ENCODE measurements around the gene ATP8B4. TPM values are rescaled to one million over a fixed set of nuclear protein-coding genes. Genes with fewer than 3 reads are reported as not detected.
"Not testable (repeated sequence)": the region's sequence is repeated elsewhere in the genome, so short reads cannot be mapped to it uniquely, and the experiment has no call there.

Gene ATP8B4
- total RNA-seq, 1 experiment from 2014 or later: not detected

DNA sequence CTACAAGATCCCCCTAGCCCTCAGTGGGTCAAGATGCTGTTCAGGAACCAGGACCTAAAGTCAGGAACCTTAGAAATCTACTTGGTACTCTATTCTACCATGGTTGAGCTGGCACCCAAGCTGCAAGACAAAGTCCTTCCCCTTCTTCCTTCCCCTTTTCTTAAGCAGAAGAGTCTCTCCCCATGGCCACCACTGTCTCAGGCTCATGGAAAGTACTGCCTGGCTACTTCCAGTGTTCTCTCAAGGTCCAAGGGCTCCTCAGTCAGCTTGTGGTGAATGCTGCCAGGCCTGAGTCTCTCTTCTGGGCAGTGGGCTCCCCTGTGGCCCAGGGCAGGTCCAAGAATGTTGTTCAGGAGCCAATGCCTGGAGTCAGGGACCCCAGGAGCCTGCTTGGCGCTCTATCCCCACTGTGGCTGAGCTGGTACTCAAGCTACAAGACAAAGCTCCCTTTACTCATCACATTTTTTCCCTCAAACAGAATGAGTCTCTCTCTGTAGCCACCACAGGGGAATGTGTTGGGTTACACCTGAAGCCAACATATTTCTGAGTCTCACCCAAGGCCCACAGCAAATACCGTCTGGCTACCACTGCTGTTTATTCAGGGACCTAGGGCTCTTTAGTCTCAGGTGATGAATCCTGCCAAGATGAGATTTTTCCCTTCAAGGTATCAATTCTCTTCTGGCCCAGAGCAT lies 44.8 kb upstream of the ATP8B4 start:
- H2AFZ ChIP-seq (ENCODE audit: low read length): no peak overlapping the region
- H3K27me3 ChIP-seq (ENCODE audit: low read length): no peaks in the 10 kb centered on the region
- no peaks in the 10 kb centered on the region; the same call in 1 of the 2 replicates for H3K4me1 ChIP-seq (ENCODE audit: insufficient read depth, low read length)
- DNase-seq (no peak), ATAC-seq (no peak)
- intact Hi-C loops (cut with micrococcal nuclease): no loop called here
- H3K79me2 ChIP-seq (ENCODE audit: low read length): no peaks in the 10 kb centered on the region
- no peak overlapping the region for H3K27ac ChIP-seq (ENCODE audit: low read length)
- H3K36me3 ChIP-seq (ENCODE audit: low read depth, low read length): no peaks in the 10 kb centered on the region
- H3K9ac ChIP-seq (ENCODE audit: low read length): no peak overlapping the region
- no TSS peak for BruUV-seq (replicated peaks)
- no peaks in the 10 kb centered on the region for H3K9me2 ChIP-seq (replicated peaks; ENCODE audit: low read length)
- H3F3A ChIP-seq (ENCODE audit: low read length, unreplicated experiment): no peaks in the 10 kb centered on the region
- ChIA-PET CTCF (no interaction called here), POLR2A (ENCODE audit: unreplicated experiment) (no interaction called here)
- no peak overlapping the region for H3K4me3 ChIP-seq (ENCODE audit: low read length)
- H3K4me2 ChIP-seq (ENCODE audit: low read length): no peak overlapping the region
- no peaks in the 10 kb centered on the region for H3K9me3 ChIP-seq (ENCODE audit: low read length)
- H4K20me1 ChIP-seq (ENCODE audit: low read length): no peaks in the 10 kb centered on the region
- TF ChIP-seq EZH2 (IDR thresholded peaks at IDR 0.05; ENCODE audit: low read length, unreplicated experiment): no peak
- TF ChIP-seq, protein P1, sequence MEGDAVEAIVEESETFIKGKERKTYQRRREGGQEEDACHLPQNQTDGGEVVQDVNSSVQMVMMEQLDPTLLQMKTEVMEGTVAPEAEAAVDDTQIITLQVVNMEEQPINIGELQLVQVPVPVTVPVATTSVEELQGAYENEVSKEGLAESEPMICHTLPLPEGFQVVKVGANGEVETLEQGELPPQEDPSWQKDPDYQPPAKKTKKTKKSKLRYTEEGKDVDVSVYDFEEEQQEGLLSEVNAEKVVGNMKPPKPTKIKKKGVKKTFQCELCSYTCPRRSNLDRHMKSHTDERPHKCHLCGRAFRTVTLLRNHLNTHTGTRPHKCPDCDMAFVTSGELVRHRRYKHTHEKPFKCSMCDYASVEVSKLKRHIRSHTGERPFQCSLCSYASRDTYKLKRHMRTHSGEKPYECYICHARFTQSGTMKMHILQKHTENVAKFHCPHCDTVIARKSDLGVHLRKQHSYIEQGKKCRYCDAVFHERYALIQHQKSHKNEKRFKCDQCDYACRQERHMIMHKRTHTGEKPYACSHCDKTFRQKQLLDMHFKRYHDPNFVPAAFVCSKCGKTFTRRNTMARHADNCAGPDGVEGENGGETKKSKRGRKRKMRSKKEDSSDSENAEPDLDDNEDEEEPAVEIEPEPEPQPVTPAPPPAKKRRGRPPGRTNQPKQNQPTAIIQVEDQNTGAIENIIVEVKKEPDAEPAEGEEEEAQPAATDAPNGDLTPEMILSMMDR (conservative IDR thresholded peaks at IDR 0.05; ENCODE audit: low read depth, low read length): no peak
- no peak for TF ChIP-seq EZH2phosphoT487 (IDR thresholded peaks at IDR 0.05; ENCODE audit: borderline replicate concordance, low read length)

DNA sequence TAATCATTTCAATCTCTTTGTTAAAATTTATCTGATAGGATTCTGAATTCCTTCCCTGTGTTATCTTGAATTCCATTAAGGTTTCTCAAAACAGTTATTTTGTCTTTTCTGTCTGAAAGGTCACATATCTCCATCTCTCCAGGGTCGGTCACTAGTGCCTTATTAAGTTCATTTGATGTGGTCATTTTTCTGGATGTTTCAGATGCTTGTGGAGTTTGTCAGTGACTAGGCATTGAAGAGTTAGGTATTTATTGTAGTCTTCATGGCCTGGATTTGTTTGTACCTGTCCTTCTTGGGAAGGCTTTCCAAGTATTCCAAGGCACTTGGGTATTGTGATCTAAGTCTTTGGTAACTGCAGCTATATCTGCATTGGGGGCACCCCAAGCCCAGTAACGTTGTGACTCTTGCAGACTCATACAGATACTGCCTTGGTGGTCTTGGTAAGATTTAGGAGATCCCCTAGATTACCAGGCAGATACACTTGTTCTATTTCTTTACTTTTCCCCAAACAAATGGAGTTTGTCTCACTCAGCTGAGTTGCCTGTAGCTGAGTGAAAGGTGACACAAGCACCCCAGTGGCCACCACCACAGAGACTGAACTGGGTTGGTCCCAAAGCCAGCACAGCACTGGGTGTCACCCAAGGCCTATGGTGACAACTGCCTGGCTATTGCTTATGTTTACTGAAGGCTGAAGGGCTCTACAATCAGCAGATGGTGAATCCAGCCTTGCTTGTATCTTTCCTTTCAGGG lies 44.1 kb upstream of the ATP8B4 start:
- BruUV-seq (replicated peaks): no TSS peak
- Histone ChIP-seq H3K27ac (ENCODE audit: low read length) (no peak overlapping the region), H3F3A (ENCODE audit: low read length, unreplicated experiment) (no peaks in the 10 kb centered on the region), H3K9ac (ENCODE audit: low read length) (no peak overlapping the region), H3K4me3 (ENCODE audit: low read length) (no peak overlapping the region), H3K36me3 (ENCODE audit: low read depth, low read length) (no peaks in the 10 kb centered on the region), H3K27me3 (ENCODE audit: low read length) (no peaks in the 10 kb centered on the region), H4K20me1 (ENCODE audit: low read length) (no peaks in the 10 kb centered on the region), H3K4me1 (ENCODE audit: insufficient read depth, low read length) (no peaks in the 10 kb centered on the region; the same call in 1 of the 2 replicates), H3K79me2 (ENCODE audit: low read length) (no peaks in the 10 kb centered on the region), H3K4me2 (ENCODE audit: low read length) (no peak overlapping the region), H2AFZ (ENCODE audit: low read length) (no peak overlapping the region), H3K9me3 (ENCODE audit: low read length) (no peaks in the 10 kb centered on the region), H3K9me2 (replicated peaks; ENCODE audit: low read length) (no peaks in the 10 kb centered on the region)
- TF ChIP-seq EZH2 (IDR thresholded peaks at IDR 0.05; ENCODE audit: low read length, unreplicated experiment) (no peak), EZH2phosphoT487 (IDR thresholded peaks at IDR 0.05; ENCODE audit: borderline replicate concordance, low read length) (no peak)
- TF ChIP-seq, protein P1 (conservative IDR thresholded peaks at IDR 0.05; ENCODE audit: low read depth, low read length): no peak
- DNase-seq: no peak
- ATAC-seq: no peak
- ChIA-PET CTCF (no interaction called here), POLR2A (ENCODE audit: unreplicated experiment) (no interaction called here)
- intact Hi-C loops (cut with micrococcal nuclease): no loop called here

DNA sequence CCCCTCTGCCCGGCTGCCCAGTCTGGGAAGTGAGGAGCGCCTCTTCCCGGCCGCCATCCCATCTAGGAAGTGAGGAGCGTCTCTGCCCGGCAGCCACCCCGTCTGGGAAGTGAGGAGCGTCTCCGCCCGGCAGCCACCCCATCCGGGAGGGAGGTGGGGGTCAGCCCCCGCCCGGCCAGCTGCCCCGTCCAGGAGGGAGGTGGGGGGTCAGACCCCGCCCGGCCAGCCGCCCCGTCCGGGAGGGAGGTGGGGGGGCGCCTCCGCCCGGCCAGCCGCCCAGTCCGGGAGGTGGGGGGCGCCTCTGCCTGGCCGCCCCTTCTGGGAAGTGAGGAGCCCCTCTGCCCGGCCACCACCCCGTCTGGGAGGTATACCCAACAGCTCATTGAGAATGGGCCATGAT lies 39.2 kb upstream of the ATP8B4 start:
- CTCF ChIA-PET; intact Hi-C loops (cut with micrococcal nuclease); ATAC-seq: not testable (repeated sequence)

More for the DNA sequence above, 39.2 kb upstream of the ATP8B4 start:
- H3F3A ChIP-seq (ENCODE audit: low read length, unreplicated experiment); H3K4me2 ChIP-seq (ENCODE audit: low read length); POLR2A ChIA-PET (ENCODE audit: unreplicated experiment); H4K20me1 ChIP-seq (ENCODE audit: low read length); H3K9ac ChIP-seq (ENCODE audit: low read length); H3K4me3 ChIP-seq (ENCODE audit: low read length); H3K27ac ChIP-seq (ENCODE audit: low read length); H3K4me1 ChIP-seq (ENCODE audit: insufficient read depth, low read length); DNase-seq; BruUV-seq (replicated peaks); H3K27me3 ChIP-seq (ENCODE audit: low read length); H2AFZ ChIP-seq (ENCODE audit: low read length); H3K36me3 ChIP-seq (ENCODE audit: low read depth, low read length); H3K9me3 ChIP-seq (ENCODE audit: low read length); H3K79me2 ChIP-seq (ENCODE audit: low read length); H3K9me2 ChIP-seq (replicated peaks; ENCODE audit: low read length): not testable (repeated sequence)

Measured in PC-3 (cell line).